Right atrium auricular region (tissue), 2 donors: Measurements from ENCODE around the gene LRIG1. TPM values are rescaled to one million over a fixed set of nuclear protein-coding genes. Genes with fewer than 3 reads are reported as not detected.
A peak's percentile ranks its signal among the peaks of the same experiment; 100 is the strongest.

ENCODE experiments used
- DNase-seq: peaks from one replicate; pipeline ENCODE4 v3.0.0-alpha.2; 2019; ENCODE audit warnings: low spot score
- H3K27ac ChIP-seq, 2 donors: fragments of 200-600 bp; sonication (generic); 1 replicate in 1 of 2; 2 replicates in 1 of 2; pipeline ENCODE4 v1.5.1; 2016 to 2019
- H3K27me3 ChIP-seq, 2 donors: fragments of 200-600 bp; sonication (generic); one replicate each; pipeline versions ENCODE4 v1.5.1 to v1.6.0; 2017 to 2019
- H3K36me3 ChIP-seq: fragments of 200-600 bp; sonication (generic); one replicate; pipeline ENCODE4 v1.5.1; 2016
- H3K4me1 ChIP-seq, 2 donors: fragments of 200-600 bp; sonication (generic); one replicate each; pipeline versions ENCODE4 v1.5.1 to v1.6.0; 2017 to 2019
- H3K4me3 ChIP-seq, 2 donors: fragments of 200-600 bp; sonication (generic); 1 replicate in 1 of 2; 2 replicates in 1 of 2; pipeline ENCODE4 v1.5.1; 2017 to 2019; ENCODE audit warnings: mild to moderate bottlenecking in 1 of 2, moderate library complexity in 1 of 2
- H3K9me3 ChIP-seq, 2 donors: fragments of 200-600 bp; sonication (generic); one replicate each; pipeline ENCODE4 v1.5.1; 2019
- total RNA-seq, 2 donors: library from RNA; depleted of rRNA; stranded (reverse); fragments of >200 nt; gene quantifications; one replicate each; pipeline ENCODE4 v1.1.0, GENCODE V29; 2016
- TF ChIP-seq, protein P1 (sequence below), 2 donors: fragments of 200-600 bp; sonication (generic); IDR thresholded peaks; one replicate each; pipeline ENCODE4 v1.5.1; 2019; ENCODE audit warnings: antibody characterized with exemption in 2 of 2

LRIG1 gene
- total RNA-seq, 2 donors from 2014 or later, result 147 to 179 TPM

DNA sequence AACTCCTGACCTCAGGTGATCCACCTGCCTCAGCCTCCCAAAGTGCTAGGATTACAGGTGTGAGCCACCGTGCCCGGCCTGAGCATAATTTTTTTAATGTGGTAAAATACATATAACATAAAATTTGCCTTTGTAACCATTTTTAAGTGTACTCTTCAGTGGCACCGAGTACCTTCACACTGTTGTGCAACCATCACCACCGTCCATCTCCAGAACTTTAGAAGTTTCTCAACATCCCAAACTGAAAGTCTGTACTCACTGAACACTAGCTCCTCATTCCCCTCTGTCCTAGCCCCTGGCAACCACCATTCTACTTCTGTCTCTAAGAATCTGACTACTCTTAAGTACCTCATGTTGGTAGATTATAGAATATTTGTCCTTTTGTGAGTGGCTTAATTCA lies 35.2 kb downstream of the LRIG1 start:
- DNase-seq, result no peak
- TF ChIP-seq, protein P1, sequence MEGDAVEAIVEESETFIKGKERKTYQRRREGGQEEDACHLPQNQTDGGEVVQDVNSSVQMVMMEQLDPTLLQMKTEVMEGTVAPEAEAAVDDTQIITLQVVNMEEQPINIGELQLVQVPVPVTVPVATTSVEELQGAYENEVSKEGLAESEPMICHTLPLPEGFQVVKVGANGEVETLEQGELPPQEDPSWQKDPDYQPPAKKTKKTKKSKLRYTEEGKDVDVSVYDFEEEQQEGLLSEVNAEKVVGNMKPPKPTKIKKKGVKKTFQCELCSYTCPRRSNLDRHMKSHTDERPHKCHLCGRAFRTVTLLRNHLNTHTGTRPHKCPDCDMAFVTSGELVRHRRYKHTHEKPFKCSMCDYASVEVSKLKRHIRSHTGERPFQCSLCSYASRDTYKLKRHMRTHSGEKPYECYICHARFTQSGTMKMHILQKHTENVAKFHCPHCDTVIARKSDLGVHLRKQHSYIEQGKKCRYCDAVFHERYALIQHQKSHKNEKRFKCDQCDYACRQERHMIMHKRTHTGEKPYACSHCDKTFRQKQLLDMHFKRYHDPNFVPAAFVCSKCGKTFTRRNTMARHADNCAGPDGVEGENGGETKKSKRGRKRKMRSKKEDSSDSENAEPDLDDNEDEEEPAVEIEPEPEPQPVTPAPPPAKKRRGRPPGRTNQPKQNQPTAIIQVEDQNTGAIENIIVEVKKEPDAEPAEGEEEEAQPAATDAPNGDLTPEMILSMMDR (IDR thresholded peaks at IDR 0.05), result no peak
- Histone ChIP-seq H3K27me3 (no peaks in the 10 kb centered on the region), H3K9me3 (no peaks in the 10 kb centered on the region), H3K4me1 (peaks cover 0 to 28% of the 10 kb centered on the region in 2 donors), H3K36me3 (no peaks in the 10 kb centered on the region), H3K4me3 (no peak overlapping the region), H3K27ac (no peak overlapping the region)

- H3K4me1 ChIP-seq, result peaks cover 0 to 33% of the 10 kb centered on the region in 2 donors
- peak overlapping the region in 1 of 2 donors; percentile 5 for H3K27ac ChIP-seq
- no peak overlapping the region for H3K4me3 ChIP-seq
- H3K36me3 ChIP-seq, result no peaks in the 10 kb centered on the region
- no peaks in the 10 kb centered on the region for H3K27me3 ChIP-seq
- no peaks in the 10 kb centered on the region for H3K9me3 ChIP-seq
- TF ChIP-seq, protein P1 (IDR thresholded peaks at IDR 0.05), result no peak
- DNase-seq, result no peak
Measured at GRCh38 chr3:66465034-66465433, 35.8 kb downstream of the LRIG1 start.

DNA sequence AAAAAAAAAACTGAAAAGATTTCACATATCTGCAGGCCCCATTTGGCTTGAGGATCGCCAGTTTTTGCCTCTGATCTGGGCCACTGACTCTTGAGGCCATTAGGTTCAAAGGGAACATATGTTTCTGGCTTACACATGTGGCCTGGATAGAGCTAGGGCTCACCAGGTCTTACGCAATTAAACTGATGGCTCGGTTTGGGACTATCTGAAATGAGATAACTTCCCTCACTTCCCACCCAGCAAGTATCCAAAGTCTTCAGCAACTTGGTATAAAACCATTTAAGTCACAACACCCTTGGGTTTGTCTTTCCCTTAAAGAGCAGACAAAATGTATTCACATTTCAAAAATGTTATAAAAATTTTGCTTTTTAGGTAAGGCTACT lies 36.3 kb downstream of the LRIG1 start:
- H3K9me3 ChIP-seq, result no peaks in the 10 kb centered on the region
- DNase-seq, result no peak
- TF ChIP-seq, protein P1 (IDR thresholded peaks at IDR 0.05), result no peak
- no peaks in the 10 kb centered on the region for H3K36me3 ChIP-seq
- H3K27me3 ChIP-seq, result no peaks in the 10 kb centered on the region
- no peak overlapping the region for H3K4me3 ChIP-seq
- H3K27ac ChIP-seq, result peak overlapping the region in 1 of 2 donors; percentile 5
- H3K4me1 ChIP-seq, result peaks cover 0 to 36% of the 10 kb centered on the region in 2 donors

- no peaks in the 10 kb centered on the region for H3K27me3 ChIP-seq
- H3K9me3 ChIP-seq, result no peaks in the 10 kb centered on the region
- H3K36me3 ChIP-seq, result no peaks in the 10 kb centered on the region
- no peak for DNase-seq
- TF ChIP-seq, protein P1 (IDR thresholded peaks at IDR 0.05), result no peak
- H3K4me3 ChIP-seq, result no peak overlapping the region
- H3K4me1 ChIP-seq, result peaks cover 0 to 42% of the 10 kb centered on the region in 2 donors
- H3K27ac ChIP-seq, result peak overlapping the region in 1 of 2 donors; percentile 5
Measured at GRCh38 chr3:66463730-66464511, 36.9 kb downstream of the LRIG1 start.

- TF ChIP-seq, protein P1 (IDR thresholded peaks at IDR 0.05), result no peak
- H3K27ac ChIP-seq, result no peak overlapping the region
- no peaks in the 10 kb centered on the region for H3K27me3 ChIP-seq
- peaks cover 4% of the 10 kb centered on the region for H3K36me3 ChIP-seq
- no peaks in the 10 kb centered on the region for H3K9me3 ChIP-seq
- no peak for DNase-seq
- H3K4me3 ChIP-seq, result no peak overlapping the region
- peaks cover 0 to 42% of the 10 kb centered on the region in 2 donors for H3K4me1 ChIP-seq
Measured at GRCh38 chr3:66463054-66463631, 37.7 kb downstream of the LRIG1 start.
